ENCODE results near the gene NDUFB8. TPM values are rescaled to one million over a fixed set of nuclear protein-coding genes. Genes with fewer than 3 reads are reported as not detected.

NDUFB8 gene
- total and polyA plus RNA-seq, 2 donors (not counting 1 experiment from before 2014, with no cell fraction given): 160 to 167 TPM

DNA sequence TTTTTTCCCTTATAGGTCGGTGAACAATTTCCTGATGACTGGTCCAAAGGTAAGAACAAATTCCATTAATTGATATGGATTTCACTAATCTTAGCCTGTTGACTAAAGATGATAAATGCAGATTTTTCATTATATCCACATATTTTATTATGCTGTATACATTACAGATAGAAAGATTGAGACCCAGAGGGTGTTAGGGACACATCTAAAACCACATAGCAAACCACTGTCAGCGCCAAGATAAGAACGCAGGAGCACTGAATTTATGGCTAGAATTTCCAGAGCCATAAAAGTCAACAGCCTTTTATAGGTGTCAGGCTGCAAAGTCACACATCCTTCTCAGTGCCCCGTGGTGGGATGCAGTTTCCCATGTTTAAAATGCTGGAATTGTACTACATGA, 50.6 kb downstream of the NDUFB8 start:
- Histone ChIP-seq H3K9ac (ENCODE audit: insufficient read depth, low read length) (no peak overlapping the region), H4K20me1 (ENCODE audit: control insufficient read depth, extremely low read depth, insufficient read depth, low read length) (no peaks in the 10 kb centered on the region), H3K27me3 (ENCODE audit: control insufficient read depth, insufficient read depth, low read length) (peaks cover 24% of the 10 kb centered on the region), H3K4me1 (ENCODE audit: control insufficient read depth, extremely low read depth, insufficient read depth, low read length) (no peaks in the 10 kb centered on the region), H3K79me2 (ENCODE audit: control insufficient read depth, insufficient read depth, low read length) (no peaks in the 10 kb centered on the region), H3K4me3 (replicated peaks in 1 of 4; ENCODE audit: control extremely low read depth in 1 of 4, insufficient read depth in 1 of 4, low read depth in 3 of 4, low read length in 4 of 4) (no peak overlapping the region), H2AFZ (ENCODE audit: low read length) (no peak overlapping the region), H3K27ac (ENCODE audit: insufficient read depth, low read length) (no peak overlapping the region), H3K36me3 (ENCODE audit: control insufficient read depth, insufficient read depth, low read length) (no peaks in the 10 kb centered on the region), H3K4me2 (ENCODE audit: extremely low read depth, insufficient read depth, low read length) (no peak overlapping the region), H3K9me3 (ENCODE audit: control insufficient read depth, insufficient read depth, low read depth, low read length) (no peaks in the 10 kb centered on the region)
- DNase-seq (ENCODE audit: low read depth in 2 of 2): no peak
- TF ChIP-seq, protein P1, sequence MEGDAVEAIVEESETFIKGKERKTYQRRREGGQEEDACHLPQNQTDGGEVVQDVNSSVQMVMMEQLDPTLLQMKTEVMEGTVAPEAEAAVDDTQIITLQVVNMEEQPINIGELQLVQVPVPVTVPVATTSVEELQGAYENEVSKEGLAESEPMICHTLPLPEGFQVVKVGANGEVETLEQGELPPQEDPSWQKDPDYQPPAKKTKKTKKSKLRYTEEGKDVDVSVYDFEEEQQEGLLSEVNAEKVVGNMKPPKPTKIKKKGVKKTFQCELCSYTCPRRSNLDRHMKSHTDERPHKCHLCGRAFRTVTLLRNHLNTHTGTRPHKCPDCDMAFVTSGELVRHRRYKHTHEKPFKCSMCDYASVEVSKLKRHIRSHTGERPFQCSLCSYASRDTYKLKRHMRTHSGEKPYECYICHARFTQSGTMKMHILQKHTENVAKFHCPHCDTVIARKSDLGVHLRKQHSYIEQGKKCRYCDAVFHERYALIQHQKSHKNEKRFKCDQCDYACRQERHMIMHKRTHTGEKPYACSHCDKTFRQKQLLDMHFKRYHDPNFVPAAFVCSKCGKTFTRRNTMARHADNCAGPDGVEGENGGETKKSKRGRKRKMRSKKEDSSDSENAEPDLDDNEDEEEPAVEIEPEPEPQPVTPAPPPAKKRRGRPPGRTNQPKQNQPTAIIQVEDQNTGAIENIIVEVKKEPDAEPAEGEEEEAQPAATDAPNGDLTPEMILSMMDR (conservative IDR thresholded peaks at IDR 0.05 in 1 of 2, IDR thresholded peaks at IDR 0.05 in 1 of 2; ENCODE audit: low read depth in 1 of 2, low read length in 2 of 2): no peak
- no peak for TF ChIP-seq EZH2 (IDR thresholded peaks at IDR 0.05; ENCODE audit: low read length, missing control alignments)

DNA sequence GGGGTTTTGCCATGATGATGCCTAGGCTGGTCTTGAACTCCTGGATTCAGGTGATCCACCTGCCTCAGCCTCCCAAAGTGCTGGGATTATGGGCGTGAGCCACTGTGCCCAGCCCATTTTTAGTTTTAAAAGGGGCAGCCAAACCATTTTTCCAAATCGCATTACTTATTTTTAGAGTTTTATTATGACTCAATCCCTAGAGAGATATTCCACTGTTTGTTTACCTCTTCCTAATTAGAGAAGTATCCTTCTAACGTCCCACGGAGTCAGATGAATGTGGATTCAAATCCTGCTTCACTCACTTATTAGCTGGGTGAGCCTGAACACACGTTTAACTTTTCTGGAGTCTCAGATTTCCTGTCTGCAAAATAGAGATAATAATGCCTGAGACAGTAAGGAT, 51.7 kb downstream of the NDUFB8 start:
- Histone ChIP-seq H3K36me3 (ENCODE audit: control insufficient read depth, insufficient read depth, low read length) (no peaks in the 10 kb centered on the region), H3K9ac (ENCODE audit: insufficient read depth, low read length) (no peak overlapping the region), H3K4me1 (ENCODE audit: control insufficient read depth, extremely low read depth, insufficient read depth, low read length) (no peaks in the 10 kb centered on the region), H3K4me3 (replicated peaks in 1 of 4; ENCODE audit: control extremely low read depth in 1 of 4, insufficient read depth in 1 of 4, low read depth in 3 of 4, low read length in 4 of 4) (no peak overlapping the region), H3K27me3 (ENCODE audit: control insufficient read depth, insufficient read depth, low read length) (peaks cover 18% of the 10 kb centered on the region), H3K9me3 (ENCODE audit: control insufficient read depth, insufficient read depth, low read depth, low read length) (no peaks in the 10 kb centered on the region), H4K20me1 (ENCODE audit: control insufficient read depth, extremely low read depth, insufficient read depth, low read length) (no peaks in the 10 kb centered on the region), H3K4me2 (ENCODE audit: extremely low read depth, insufficient read depth, low read length) (no peak overlapping the region), H3K27ac (ENCODE audit: insufficient read depth, low read length) (no peak overlapping the region), H2AFZ (ENCODE audit: low read length) (no peak overlapping the region), H3K79me2 (ENCODE audit: control insufficient read depth, insufficient read depth, low read length) (no peaks in the 10 kb centered on the region)
- no peak for TF ChIP-seq EZH2 (IDR thresholded peaks at IDR 0.05; ENCODE audit: low read length, missing control alignments)
- no peak for DNase-seq (ENCODE audit: low read depth in 2 of 2)

Other genes with a start within 250 kb of the NDUFB8 start
- gene BLOC1S2, start 243.2 kb downstream of the NDUFB8 start, total RNA-seq: 59.1 and 88.8 TPM in 2 replicates
- gene BLOC1S2, start 243.2 kb downstream of the NDUFB8 start, polyA plus RNA-seq: 48.1 and 49.4 TPM in 2 replicates
- not detected in 2 replicates for gene PKD2L1, start 199.6 kb downstream of the NDUFB8 start, total RNA-seq
- gene PKD2L1, start 199.6 kb downstream of the NDUFB8 start, polyA plus RNA-seq: not detected in 2 replicates
- 367 and 537 TPM in 2 replicates for gene SCD, start 182.6 kb downstream of the NDUFB8 start, total RNA-seq
- 548 and 754 TPM in 2 replicates for gene SCD, start 182.6 kb downstream of the NDUFB8 start, polyA plus RNA-seq
- gene WNT8B, start 66.9 kb downstream of the NDUFB8 start, total RNA-seq: not detected in 2 replicates
- gene WNT8B, start 66.9 kb downstream of the NDUFB8 start, polyA plus RNA-seq: not detected in 2 replicates
- gene SEC31B, start 10.0 kb downstream of the NDUFB8 start, total RNA-seq: 2.3 and 3.0 TPM in 2 replicates
- 1.8 and 2.7 TPM in 2 replicates for gene SEC31B, start 10.0 kb downstream of the NDUFB8 start, polyA plus RNA-seq
- 10.3 and 14.2 TPM in 2 replicates for gene HIF1AN, start 6.1 kb upstream of the NDUFB8 start, total RNA-seq
- gene HIF1AN, start 6.1 kb upstream of the NDUFB8 start, polyA plus RNA-seq: 16.6 and 26.6 TPM in 2 replicates
- under 0.01 TPM in 1 of 2 replicates, not detected in the other for gene PAX2, start 215.7 kb upstream of the NDUFB8 start, total RNA-seq
- not detected in 2 replicates for gene PAX2, start 215.7 kb upstream of the NDUFB8 start, polyA plus RNA-seq

Measured in fibroblast of lung (primary cell).